ENCODE data around the gene ELAC1.

ELAC1 gene

DNA sequence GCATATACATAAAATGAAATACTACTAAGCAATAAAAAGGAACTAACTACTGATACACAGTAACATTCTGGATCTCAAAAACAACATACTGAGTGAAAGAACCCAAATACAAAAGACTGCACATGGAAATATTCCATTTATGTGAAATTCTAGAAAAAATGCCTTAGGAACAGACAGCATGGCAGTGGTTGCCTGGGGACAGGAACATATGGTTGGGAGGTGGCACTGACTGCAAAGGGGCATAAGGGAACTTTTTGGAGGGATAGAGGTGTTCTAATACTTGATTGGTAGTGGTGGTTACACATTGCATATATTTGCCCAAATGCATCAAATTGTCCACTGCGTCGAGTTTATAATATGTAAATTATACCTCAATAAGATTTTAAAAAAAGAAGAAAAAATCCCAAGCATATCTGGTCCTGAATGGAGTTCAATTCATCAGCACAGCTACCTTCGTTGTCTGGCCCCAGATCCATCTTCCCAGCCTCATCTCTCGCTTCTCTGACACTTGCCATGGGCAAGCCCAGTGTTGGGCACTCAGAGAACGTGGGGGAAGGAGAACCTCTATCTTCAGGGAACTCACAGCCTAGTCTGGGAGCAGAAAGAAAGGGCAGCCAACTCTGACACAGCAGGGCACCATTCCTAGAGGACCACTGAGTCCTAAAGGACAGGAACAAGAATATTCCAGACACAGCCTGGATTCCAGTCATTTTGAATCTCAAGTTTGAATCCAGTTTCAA lies 53.6 kb downstream of the ELAC1 start:
- no peak for FAIRE-seq

GRCh38 chr18:51025512-51025911 lies 57.7 kb downstream of the ELAC1 start:
- no peak for FAIRE-seq

DNA sequence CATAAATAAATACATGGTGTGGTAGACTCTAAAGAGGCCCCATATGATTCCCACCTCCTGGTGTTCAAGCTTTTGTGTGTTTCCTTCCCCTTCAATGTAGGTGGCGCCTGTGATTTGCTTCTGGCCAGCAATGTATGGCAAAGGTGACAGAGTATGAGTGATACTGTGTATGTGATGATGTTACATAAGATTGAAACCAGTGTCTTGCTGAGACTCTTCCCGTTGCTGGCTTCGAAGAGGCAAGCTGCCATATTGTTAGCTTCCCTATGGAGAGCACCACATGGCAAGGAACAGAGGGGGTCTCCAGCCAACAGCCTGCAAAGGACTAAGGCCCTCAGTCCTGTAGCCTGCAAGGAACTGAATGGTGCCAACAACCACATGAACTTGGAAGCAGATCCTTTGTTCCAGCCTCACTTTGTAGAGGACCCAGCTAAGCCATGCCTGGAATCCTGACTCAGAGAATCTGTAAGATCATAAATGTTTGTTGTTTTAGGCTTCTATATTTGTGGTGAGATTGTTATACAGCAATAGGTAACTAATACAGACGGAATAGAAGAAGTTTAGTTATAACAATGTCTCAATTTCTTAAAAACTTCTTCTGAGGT lies 60.5 kb downstream of the ELAC1 start:
- FAIRE-seq: no peak

DNA sequence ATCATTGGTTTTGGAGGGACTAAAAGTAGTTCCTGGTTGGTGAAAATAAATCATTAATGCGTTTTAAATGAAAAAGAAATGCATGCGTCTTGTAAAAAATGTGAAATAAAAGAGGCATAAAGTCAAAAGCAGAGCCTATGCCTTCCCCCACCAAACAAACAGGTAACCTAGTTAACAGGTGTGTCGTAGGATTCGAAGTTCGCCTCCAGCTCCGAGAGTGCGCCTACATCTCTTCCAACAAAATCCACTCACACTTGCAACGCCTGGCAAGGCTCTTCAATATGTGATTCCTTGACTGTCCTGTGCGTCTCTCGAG lies 61.5 kb downstream of the ELAC1 start:
- FAIRE-seq: no peak

- FAIRE-seq: peak; percentile 73
Measured at GRCh38 chr18:51029694-51030536, 62.1 kb downstream of the ELAC1 start, which contains the start of gene SMAD4. Gene SMAD4 (plus strand): TSS chr18:51030213. CDS start chr18:51047047, 16,834 bp downstream.

- no peak for FAIRE-seq
Measured at GRCh38 chr18:51030537-51031258, 62.9 kb downstream of the ELAC1 start.

DNA sequence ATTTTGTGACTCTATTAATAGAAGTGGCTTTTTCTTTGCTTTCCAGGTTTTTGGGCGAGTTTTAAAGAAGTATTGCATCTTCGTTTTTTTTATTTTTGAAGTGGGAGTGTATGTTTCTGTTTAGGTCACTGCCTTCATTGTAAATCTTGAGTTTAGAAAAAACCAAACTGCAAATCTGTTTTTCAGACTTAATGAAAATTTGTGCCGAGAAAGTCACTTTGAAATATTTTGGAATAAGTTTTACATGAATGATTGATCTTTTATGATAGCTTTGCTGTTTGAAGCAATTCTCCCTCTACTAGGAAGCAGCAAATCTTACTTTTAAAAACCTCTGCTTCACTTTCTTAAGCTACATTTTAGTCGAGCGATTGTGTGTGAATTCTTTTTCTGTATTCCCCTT lies 64.4 kb downstream of the ELAC1 start:
- no peak for FAIRE-seq

DNA sequence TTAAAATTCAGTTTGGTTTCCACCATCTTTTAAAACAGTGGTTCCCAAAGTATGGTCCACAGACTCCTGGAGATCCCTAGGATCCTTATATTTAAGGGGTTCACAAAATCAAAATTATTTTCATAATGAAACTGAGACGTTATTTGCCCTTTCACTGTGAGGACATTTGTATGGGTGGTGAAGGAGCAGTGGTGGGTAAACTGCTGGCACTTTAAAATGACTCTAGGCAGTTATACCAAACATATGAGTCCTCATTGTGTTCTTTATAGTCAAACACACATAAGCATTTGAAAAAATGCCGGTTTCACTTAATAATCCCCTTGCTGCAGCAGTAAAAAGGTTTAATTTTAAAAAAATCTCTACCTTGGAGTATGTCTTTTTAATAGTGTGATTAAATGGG lies 69.4 kb downstream of the ELAC1 start:
- FAIRE-seq: no peak

All from G401.6 (cell line).